ENCODE measurements around the gene KISS1. TPM values are rescaled to one million over a fixed set of nuclear protein-coding genes. Genes with fewer than 3 reads are reported as not detected.

The KISS1 gene
- total RNA-seq, 3 donors from 2014 or later = 1.3 TPM; not detected in 2

DNA sequence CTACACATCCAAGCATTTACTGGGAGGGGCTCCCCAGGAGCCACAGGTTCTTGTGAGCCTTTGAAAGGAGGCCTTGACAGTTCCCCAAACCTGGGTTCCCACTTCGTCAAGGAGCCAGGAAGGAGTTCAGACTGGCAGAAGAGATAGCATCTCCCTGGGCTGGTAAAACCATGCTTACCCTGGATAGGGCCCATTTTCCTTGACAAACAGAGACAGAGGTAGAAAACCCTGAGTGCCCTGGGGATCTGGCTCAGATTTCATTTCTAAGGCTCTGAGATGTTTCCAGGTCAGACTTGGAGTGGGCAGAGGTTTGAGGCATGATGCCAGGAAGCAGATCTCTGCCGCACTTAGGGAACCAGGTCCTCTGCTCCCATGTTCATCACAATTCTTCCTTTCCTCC, 47.2 kb downstream of the KISS1 start:
- no peaks in the 10 kb centered on the region for H3K9me3 ChIP-seq
- peaks cover 9% of the 10 kb centered on the region for H3K4me1 ChIP-seq (ENCODE audit: low read depth)
- TF ChIP-seq, protein P1, sequence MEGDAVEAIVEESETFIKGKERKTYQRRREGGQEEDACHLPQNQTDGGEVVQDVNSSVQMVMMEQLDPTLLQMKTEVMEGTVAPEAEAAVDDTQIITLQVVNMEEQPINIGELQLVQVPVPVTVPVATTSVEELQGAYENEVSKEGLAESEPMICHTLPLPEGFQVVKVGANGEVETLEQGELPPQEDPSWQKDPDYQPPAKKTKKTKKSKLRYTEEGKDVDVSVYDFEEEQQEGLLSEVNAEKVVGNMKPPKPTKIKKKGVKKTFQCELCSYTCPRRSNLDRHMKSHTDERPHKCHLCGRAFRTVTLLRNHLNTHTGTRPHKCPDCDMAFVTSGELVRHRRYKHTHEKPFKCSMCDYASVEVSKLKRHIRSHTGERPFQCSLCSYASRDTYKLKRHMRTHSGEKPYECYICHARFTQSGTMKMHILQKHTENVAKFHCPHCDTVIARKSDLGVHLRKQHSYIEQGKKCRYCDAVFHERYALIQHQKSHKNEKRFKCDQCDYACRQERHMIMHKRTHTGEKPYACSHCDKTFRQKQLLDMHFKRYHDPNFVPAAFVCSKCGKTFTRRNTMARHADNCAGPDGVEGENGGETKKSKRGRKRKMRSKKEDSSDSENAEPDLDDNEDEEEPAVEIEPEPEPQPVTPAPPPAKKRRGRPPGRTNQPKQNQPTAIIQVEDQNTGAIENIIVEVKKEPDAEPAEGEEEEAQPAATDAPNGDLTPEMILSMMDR (IDR thresholded peaks at IDR 0.05) = no peak
- H3K4me3 ChIP-seq = no peak overlapping the region
- DNase-seq (peak in 1 of 3 donors; percentile 6), ATAC-seq (no peak)
- intact Hi-C loops (cut with DNase I, micrococcal nuclease) = no loop called here
- H3K36me3 ChIP-seq (ENCODE audit: low read depth) = no peaks in the 10 kb centered on the region

DNA sequence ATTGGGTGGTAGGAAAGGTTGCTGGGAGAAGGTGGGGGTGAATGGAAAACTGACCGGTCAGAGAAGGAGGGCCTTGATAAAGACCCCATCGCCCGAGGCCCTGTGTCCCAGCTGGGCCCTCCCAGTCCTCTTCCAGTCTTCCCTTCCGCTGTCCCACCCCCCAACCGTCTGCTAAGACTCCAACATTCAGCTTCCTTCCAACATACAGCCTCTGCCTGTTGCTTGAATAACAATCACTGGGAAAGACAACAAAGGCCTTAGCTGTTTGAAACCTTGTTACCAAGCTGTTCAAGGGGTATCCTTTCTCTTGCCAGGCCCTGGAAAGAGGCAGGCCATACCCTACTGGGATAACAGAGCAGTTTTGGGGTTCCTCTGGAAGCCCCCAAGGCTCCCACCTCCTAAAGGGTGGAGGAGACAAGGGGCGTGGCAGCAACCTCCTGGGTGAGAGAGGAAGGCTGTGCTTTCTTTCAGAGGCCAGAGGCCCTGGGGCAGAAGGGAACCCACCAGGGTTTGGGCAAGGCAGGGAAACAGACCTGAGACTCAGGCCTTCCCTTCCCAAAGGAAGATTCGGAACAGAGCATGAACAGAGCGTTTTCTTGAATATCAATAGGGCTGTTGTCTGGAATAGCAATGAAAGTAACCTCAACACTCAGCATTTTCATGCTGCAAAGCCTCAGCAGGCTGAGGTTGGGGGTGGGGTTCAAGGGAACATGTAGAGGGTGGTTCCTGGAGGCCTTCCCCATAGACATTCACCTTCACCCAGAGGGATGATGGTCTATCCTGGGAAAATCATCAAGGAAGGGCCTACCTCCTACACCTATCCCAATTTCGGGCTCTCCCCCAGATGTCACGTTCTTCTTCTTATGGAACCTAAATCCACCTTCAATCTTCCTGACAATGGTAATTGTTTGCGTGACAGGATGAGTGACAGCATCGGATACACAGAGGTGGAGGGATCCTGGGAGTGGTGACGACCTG, 48.6 kb downstream of the KISS1 start:
- TF ChIP-seq, protein P1 (IDR thresholded peaks at IDR 0.05) = no peak
- Histone ChIP-seq H3K4me1 (ENCODE audit: low read depth) (peaks cover 9% of the 10 kb centered on the region), H3K36me3 (ENCODE audit: low read depth) (no peaks in the 10 kb centered on the region), H3K9me3 (no peaks in the 10 kb centered on the region), H3K4me3 (no peak overlapping the region)
- DNase-seq (peak in 1 of 3 donors; percentile 6), ATAC-seq (no peak)
- intact Hi-C loops (cut with DNase I, micrococcal nuclease) = no loop called here

DNA sequence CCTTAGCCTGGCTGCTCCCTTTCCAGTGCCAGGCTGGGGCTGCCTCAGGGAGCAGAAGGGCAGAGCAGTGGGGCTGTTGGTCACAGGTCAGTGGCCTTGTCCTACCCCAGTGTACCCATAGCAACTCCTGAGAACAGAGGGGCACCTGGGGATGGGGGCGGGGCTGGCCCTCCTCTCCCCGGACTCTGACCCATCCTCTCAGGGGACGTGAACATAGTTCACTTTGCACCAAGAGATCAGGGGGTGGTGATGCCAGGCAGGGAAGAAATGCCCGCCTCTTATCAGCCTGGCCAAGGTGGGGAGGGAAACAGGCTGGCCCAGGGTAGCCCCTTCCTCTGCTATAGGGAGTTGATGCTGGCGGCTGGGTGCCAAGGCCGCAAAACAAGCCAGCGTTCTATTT, 49.3 kb downstream of the KISS1 start:
- peaks cover 9% of the 10 kb centered on the region for H3K4me1 ChIP-seq (ENCODE audit: low read depth)
- ATAC-seq = no peak
- TF ChIP-seq, protein P1 (IDR thresholded peaks at IDR 0.05) = no peak

DNA sequence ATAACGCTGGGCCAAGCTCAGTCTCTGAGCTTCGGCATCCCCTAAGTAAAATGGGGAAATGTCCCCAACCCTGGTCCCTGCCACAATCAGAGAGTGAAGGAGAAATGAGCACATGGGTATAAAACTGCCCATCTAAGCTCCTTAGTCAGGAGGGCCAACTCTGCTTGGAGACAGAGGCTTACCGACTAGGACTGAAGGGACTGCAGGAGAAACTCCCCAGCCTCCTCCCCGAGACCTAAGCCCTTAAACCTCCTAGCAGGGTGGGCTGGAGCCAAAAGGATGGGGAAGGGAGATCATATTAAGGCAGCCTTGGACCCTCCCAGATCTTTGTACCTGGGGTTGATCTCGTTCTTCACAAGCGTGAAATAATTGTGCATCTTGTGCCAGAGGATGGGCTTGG, 50.0 kb downstream of the KISS1 start:
- DNase-seq = no peak
- Histone ChIP-seq H3K36me3 (ENCODE audit: low read depth) (no peaks in the 10 kb centered on the region), H3K4me1 (ENCODE audit: low read depth) (peaks cover 5% of the 10 kb centered on the region), H3K4me3 (no peak overlapping the region), H3K9me3 (no peaks in the 10 kb centered on the region)
- ATAC-seq = no peak
- intact Hi-C loops (cut with DNase I, micrococcal nuclease) = no loop called here
- TF ChIP-seq, protein P1 (IDR thresholded peaks at IDR 0.05) = no peak

More for the DNA sequence above, 49.3 kb downstream of the KISS1 start:
- H3K4me3 ChIP-seq = no peak overlapping the region
- H3K36me3 ChIP-seq (ENCODE audit: low read depth) = no peaks in the 10 kb centered on the region
- DNase-seq = peak in 1 of 3 donors; percentile 7
- H3K9me3 ChIP-seq = no peaks in the 10 kb centered on the region
- intact Hi-C loops (cut with DNase I, micrococcal nuclease) = no loop called here

DNA sequence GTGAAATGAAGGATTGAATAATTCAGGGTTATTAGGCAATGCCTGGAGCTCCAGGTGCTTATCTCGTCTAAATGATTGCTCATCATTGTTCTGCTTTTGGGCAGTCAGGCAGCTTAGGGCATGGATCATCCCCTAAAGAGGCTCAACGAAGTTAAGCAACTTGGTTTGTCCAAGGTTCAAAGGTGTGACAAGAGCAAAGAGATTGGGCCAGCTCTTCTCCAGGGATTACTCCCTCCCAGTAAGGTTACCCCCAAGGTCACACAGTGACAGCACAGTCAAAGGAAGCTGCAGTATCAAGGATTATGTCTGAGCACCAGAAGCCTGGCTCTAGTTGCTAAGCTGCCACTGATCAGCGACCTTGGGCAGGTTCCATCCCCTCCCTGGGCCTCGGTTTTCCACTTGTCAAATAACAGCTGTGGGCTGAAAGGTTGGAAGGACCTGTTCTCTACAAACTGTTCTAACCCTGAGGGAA, 51.2 kb downstream of the KISS1 start:
- ATAC-seq (no peak), DNase-seq (peak in 1 of 3 donors; percentile 4)
- intact Hi-C loops (cut with DNase I, micrococcal nuclease) = no loop called here
- no peaks in the 10 kb centered on the region for H3K9me3 ChIP-seq
- TF ChIP-seq, protein P1 (IDR thresholded peaks at IDR 0.05) = no peak
- no peak overlapping the region for H3K4me3 ChIP-seq
- H3K4me1 ChIP-seq (ENCODE audit: low read depth) = no peaks in the 10 kb centered on the region
- H3K36me3 ChIP-seq (ENCODE audit: low read depth) = no peaks in the 10 kb centered on the region
